MV-4-11 (cell line): ENCODE measurements around the gene NUDT4.

Experiments
- DNase-seq: peaks from one replicate; lab custom pipeline; 2025; lab: John Stamatoyannopoulos, UW

Gene NUDT4

DNA sequence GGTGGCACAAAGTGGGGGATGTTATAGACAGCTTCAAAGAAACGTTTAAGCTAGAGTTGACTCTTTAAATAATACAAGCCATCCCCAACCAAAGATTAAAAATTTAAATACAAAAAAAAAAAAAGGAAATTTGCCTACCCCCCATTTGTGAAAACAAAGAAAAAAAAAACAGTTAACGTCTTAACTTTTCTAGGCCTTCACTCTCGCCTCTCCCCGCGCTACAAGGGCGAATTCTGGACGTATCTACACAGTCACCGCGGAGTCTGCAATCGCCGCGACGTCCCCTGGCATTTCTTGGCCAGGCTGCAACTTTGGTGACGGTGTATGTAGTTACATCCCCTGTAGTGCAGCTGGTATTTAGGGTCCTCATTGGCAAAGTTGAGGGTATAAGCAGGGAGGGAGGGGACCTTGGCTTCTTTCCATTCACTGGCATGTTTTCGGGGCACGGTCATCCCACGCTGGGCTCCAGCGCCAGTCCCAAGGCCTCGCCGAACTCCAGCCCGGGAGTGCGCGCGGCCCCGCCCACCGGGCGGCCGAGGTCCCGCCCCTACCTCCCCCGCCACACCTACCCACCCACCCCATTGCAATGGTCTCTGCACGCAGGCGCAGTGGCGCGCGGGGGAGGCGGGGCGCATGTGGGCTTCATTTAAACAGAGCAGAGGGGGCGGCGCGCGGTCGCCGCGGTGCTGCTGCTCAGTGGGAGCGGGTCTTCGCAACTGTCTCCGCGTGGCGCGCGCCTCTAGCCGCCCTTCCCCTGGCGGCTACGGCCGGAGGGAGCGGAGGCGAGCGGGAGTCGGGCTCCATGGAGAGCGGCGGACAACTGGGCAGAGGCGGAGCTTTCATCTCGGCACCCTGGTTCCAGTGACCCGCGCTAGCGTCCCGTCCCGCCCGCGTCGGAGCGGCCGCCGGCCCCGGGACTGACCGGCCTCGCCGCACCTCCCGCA, at the start of gene NUDT4:
Gene NUDT4 (plus strand): TSS at position 674 of the 944 bp plus-strand sequence. CDS start 398 bp downstream, outside the sequence.
- peak; percentile 87 for DNase-seq

DNA sequence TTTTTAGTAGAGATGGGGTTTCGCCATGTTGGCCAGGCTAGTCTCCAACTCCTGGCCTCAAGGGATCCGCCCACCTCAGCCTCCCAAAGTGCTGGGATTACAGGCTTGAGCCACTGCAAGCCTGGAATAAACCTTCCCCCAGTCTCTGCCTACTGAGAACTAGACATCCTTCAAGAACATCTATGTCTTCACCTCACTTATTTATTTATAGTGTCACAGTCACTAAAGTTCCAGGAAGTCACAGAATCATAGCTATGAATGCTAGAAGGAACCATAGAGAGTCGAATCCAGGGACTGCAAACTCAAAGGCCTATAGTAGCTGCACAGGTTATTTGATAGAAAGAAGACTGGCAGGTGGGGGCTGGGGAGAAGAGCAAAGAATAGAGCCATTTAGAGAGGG, 44.7 kb upstream of the NUDT4 start:
- DNase-seq = no peak

DNA sequence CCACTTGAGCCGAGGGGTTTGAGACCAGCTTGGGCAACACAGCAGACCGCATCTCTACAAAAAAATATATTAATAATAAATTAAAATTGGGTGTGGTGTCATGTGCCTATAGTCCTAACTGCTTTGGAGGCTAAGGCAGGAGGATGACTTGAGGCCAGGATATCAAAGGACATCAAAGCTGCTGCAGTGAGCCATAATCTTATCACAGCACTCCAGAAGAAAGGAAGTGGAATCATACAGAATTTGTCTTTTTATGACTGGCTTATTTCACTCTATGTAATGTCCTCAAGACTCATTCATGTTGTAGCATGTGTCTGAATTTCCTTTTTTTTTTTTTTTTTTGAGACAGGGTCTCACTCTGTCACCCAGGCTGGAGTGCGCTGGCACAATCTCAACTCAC, 43.9 kb upstream of the NUDT4 start:
- no peak for DNase-seq

DNA sequence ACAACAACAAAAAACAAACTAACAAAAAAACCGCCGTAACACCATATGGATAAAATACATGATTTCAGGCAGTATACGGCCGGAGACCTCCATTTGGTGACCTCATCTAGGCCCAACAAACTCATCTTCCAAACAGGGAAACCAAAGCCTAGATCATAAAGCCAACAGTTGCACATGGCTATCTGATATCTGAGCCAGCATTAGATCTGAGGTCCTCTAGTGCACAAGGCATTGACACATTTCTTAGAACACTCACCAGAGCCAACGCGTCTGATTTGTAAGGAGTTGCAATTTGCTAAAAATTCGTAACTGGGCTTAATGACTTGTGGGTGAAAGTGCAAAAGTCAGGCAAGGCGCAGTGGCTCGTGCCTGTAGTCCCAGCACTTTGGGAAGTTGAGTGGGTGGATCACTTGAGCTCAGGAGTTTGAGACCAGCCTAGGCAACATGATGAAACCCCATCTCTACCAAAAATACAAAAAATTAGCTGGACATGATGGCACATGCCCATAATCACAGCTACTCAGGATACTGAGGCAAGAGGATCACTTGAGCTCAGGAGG, 42.0 kb upstream of the NUDT4 start:
- no peak for DNase-seq

DNA sequence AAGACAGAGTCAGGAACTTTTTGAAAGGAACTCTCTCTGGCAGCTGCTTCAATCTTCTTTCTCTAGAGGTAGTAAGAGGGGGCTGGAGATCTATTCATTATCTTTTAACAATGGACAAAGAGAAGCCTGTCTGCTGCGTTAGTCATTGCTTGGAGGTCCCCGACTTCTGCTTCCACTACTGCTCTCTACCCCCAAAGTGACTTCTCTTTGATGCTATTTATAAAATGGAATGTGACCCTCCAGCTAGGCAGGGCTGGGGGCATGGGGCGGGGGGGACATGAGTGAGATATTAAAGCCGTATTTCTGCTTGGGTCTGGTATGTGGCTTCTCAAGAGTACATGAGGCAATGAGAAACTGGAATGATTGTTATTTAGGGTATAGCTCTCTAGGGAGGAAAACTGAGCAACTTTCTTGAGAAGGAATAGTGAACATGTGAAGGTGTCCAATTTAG, 41.4 kb upstream of the NUDT4 start:
- peak; percentile 69 for DNase-seq

DNA sequence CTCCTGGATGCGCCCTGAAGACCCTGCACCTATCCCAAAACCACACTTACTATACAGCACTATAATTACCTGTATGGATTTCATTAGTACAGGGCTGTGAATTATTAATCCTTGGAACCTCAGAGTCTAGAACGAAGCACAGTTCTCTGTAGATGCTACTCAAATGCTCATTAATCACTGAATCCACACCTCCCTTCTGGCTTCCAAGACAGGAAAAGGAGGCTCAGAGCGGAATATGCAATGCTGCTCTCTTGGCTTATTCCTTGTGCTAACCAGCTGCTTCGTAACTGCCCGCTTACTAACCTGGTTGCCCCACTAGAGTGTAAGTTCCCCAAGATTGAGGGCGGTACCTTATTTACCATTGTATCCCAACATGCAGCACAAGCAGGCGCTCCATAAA, 39.1 kb upstream of the NUDT4 start:
- DNase-seq = no peak

DNA sequence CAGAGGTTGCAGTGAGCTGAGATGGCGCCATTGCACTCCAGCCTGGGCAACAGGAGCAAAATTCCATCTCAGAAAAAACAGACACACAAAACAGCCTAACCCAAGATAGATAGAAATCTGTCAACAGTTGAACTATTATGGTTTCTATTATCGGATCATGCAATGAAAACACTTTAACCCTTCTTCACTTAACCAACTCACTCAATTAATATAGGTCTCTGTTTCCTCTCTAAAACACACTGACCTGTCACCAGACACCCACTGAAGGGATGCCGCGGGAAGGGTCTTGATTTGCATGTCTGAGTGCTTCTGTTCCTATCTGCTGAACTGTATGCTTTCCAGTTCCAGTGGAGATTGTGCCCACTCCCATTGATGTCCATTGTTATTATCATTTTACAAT, 38.0 kb upstream of the NUDT4 start:
- no peak for DNase-seq

DNA sequence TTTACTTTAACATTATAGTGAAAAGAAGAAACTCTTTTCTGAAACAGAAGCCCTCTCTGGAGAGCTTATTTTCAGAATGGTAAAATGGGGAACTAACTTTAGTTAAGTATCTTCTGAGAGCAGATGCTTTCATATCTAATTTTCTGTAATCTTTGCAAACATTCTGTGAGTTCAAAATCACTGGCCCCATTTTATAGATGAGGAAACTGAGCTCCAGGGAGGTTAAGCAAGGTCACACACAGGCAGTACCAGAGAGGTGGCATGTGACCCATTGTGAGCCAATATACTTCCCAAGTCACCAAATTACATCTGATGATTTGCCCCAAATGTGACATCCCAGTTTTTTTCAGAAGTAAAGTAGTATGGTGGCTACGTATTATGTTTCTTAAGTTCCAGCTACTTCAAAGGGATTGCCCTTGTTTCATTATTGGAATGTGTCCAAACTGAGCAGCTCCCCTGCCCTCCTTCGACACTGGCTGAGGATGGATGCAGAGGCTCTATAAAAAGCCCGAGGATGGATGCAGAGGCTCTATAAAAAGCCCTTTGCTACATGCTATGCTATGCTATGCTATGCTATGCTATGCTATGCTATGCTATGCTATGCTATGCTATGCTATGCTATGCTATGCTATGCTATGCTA, 36.2 kb upstream of the NUDT4 start:
- peak; percentile 37 for DNase-seq

DNA sequence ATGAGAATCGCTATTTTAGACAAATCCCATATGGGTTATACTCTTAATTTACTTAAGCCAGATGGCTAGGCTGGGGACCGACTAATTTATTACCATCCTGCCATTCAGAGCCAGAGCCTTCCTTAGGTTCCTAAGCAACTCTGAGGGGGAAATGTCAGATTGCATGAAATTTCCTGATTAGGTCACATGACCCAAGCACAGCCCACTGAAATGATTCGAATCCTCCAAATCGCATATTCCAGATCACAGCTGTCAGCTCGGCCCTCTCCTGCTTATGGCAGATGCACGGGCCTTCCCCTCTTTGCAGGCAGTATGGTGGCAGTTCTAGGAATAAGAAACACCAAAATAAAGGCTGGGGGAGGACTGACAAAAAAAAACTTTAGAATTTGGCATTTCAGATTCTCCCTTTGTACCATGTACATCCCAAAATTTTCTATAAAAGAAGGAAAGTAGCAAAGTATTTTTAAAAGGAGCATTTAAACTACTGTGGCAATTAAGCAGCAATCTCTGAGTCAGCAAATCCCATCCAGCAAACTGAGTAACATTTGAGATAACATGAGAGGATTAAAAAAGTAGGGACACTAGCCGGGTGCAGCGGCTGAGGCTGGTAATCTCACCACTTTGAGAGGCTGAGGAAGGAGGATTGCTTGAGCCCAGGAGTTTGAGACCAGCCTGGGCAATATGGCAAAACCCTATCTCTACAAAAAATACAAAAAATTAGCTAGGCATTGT, 30.5 kb upstream of the NUDT4 start:
- DNase-seq = no peak

DNA sequence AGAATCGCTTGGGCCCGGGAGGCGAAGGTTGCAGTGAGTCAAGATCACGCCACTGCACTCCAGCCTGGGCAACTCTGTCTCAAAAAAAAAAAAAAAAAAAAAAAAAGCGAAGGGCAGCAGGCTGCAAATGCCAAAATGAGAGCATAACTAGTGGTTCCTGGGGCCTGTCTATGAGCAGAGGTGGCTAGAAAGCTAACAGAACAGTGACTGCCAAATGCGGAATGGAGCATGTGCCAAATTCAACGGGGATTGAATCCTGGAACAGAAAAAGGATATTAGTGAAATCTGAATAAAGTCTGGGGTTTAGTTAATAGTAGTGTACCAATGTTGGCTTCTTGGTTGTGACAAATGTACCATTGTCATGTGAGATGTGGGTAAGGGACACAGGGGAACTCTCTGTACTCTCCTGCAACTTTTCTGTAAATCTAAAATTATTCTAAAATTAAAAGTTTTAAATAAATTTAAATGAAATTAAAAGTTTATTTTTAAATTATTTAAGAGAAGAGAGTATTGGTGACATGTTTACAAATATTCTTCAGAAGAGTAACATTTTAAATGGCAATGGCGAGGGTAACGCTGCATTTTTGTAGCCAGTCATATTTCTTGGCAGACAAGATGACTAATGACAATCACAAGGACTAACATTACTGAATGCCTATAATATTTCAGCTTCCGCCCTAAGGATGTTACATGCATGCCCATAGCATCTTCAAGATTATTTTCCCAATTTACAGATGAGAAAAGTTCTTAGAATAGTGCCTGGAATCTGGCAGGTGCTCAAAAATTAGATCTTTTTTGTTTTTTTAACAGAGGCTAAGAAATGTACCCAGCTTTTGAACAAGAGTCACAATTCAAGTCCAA, 28.9 kb upstream of the NUDT4 start:
- DNase-seq = no peak

DNA sequence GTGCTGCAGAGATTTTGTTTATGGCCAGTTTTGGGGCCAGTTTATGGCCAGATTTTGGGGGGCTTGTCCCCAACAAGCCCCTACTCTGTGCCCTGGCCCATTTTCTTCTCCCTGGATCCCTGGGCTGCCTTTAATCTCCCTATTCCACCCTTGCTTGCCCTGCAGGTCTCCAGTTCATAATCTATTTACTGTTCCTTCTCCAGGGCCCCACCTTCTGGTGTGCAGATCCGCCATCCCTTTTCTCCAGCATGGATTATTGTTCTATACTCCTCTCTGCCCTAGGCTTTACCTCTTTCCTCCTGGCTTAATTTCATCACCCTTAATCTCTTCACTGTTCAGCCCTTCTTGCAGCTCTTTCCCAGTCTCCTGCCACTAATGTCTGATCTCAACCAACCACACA, 26.0 kb upstream of the NUDT4 start:
- DNase-seq = no peak

DNA sequence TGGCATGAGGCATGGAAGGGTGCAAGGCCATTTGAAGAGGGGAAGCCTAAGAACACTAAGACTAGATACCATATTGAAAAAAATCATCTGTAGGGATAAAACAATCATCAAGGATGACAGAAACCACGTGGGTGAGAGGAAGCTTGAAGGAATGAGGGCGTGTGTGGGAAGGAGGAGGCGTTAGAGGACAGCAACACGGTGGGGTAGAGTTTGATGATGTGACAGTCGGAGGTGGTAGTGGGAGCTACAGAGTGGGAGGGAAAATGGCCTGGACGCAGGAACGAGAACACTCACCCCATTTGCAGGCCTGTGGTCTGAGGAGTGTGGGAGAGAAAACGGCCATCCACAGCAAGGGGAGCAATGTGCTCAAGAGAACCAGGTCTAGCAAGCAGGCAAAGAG, 25.4 kb upstream of the NUDT4 start:
- no peak for DNase-seq

DNA sequence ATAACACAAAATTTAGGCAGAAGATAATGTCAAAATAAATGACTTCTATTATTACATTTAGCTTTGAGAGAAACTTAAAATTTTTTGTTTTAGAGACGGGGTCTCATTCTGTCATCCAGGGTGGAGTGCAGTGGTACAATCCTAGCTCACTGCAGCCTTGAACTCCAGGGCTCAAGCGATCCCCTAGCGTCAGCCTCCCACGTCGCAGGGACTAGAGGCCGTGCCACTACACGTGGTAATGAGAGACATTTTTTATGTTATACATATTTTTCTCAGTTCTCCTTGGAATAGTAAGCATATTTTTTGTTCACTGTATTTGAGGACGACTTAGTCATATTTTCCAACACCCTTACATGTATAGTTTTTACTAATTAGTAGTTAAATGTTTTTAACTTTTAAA, 21.5 kb upstream of the NUDT4 start:
- no peak for DNase-seq

DNA sequence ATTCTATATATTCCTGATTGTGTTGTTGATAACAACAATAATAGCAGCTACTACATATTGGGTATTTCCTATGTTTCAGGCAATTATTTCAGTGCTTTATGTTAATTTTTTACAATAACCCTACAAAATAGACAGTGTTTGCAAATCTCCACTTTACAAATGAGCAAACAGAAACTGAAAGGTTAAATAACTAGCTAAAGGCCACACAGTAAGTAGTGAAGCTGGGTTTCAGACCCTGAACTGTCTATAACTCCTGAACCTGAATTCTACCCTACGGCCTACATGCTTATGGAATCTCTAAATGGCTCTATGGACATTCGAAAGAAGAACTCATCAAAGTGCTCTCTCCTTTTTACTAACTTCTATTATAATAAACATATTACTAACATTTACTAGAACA, 19.7 kb upstream of the NUDT4 start:
- no peak for DNase-seq

DNA sequence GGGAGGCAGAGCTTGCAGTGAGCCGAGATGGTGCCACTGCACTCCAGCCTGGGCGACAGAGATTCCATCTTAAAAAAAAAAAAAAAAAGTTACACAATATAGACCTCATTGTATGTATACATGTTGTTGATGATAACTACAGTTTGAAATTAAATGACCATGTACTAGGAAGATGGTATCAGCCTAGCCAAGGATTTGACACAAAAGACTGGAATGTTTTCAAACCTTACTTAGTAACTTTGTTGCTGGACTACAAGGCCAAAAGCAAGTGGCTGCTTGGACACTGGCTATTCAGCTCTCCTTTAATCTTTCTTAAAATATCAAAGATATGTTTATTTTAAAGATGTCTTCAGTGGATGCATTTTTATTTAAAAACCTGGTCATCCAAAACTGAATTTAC, 18.9 kb upstream of the NUDT4 start:
- DNase-seq = no peak

DNA sequence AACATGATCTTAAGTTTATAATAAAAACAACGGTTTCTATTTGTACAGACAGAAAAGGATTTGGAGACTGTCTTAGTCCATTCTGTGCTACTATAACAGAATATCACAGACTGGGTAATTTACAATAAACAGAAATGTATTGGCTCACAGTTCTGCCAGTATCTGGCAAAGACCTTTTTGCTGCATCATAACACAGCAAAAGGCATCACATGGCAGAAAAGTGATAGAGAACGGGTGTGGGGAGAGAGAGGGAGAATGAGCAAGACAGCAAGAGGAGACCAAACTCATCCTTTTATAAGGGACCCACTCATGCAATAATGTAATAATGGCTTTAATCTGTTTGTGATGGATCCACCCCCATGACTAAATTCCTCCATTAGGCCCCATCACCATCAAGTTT, 17.0 kb upstream of the NUDT4 start:
- no peak for DNase-seq

DNA sequence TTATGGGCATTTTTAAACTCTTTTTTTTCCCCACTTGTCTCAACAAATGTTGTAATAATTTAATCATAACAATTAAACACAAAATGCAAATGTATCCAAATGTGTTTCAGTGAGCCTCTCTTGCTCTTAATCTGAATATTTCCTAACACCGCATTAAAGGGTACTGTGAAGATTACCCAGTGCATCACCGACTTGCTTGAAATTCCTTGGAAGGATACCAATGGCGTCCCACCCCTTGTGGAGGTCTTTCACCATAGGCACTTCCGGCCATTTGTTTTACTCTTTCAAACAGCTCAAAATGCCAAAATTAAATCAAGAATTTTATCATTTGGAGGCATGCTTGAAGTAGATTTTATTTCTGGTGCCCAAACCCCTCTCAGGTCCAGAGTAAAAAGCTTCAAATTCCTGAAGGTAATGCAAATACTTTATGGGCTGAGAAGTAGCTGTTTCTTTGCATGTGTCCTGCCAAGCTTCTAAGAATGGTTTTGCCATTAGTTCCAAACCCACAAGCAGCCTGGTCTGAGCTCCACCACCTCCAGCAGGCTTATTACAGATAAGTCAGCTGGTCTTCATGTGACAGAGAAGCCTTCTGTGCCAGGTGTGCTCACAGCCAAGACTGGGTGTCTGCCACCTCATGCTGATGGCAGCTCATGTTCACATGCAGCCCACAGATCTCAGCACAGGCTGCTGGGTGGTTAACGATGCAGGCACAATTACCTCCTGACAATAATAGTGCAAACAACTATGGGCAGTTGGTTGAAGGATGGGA, 16.4 kb upstream of the NUDT4 start:
- DNase-seq = no peak

DNA sequence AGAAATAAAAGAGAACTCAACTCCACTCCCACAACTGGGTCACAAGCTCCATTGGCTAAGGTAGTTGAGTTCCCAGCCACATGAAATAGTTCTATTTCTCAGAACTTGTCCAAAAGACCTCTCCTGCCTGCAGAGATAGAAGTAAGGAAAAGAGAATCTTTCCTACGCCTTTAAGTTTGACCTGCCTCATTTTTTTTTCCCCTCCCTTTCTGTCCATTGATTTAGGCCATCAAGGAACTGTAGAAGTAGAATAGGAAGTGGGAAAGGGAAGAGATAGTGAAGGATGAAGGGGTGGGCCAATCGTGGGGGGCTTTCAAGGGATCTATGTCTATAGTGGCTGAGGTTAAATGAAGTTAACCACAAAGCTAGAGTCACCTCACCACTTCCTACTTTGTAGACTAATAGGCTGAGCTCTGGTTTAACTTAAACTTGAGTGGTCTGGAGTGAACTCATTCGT, 13.9 kb upstream of the NUDT4 start:
- DNase-seq = peak; percentile 94

DNA sequence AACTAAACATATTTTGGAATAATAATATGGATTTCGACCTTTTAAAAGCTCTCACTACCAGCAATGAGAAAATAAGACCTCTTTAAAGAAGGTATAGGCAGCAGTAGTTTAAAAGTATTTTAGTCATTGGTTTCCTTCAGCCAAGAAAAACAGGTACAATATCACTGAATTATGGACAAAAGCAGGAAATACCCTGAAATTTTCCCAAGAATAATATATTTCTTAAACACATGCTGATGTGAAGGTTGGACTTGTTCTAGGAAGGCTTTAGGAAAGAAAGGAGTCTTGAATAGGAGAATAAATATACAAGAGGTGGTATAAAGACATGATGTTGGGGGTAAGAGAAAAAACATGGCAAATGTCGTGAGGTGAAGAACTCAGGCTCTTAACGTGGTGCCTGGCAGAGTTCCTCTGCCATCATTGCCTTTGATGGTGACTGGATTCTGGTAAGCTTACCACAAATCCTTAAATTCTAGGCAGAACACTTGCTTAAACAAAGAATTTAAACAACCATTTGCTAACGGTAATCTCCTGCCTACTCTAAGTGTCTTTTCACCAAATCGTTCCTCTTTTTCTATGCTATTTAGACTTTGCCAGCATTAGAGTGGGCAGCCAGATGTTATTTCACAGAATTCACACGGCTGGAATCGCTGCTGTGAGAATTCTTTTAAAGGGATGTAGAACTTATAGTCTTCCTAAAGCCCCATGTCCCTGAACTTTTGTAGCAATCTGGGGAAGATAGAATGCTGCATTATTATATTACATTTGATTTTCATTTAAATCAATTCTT, 11.9 kb upstream of the NUDT4 start:
- peak; percentile 68 for DNase-seq

DNA sequence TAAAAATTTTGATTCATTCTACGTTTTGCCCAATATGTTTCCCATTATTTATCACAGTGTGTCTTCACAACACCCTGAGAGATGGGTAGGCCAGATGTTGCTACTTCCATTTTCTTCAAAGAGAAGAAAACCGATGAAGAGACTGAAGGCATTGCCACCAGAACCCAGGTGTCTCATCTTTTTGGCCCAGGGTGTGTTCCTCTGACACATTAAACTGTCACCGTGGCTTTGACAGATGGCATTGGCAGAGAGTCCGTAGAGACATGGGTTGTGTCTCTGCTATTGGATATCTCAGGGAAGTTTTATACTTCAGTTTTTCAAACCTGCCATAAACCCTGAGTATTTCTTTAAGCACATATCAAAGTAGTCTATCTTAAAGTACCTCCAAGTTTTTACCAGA, 11.3 kb upstream of the NUDT4 start:
- DNase-seq = no peak
